WI38 (cell line): ENCODE results near the gene PTCD1.

Experiments used
- H3K4me3 ChIP-seq: 2 replicates; pipeline ENCODE4 v1.5.1; 2011; ENCODE audit warnings: low read depth, mild to moderate bottlenecking, control low read depth, low read length
- CTCF ChIP-seq: IDR thresholded peaks from 2 replicates; pipeline ENCODE4 v1.5.1; 2012; ENCODE audit warnings: low read depth, mild to moderate bottlenecking, control low read depth, low read length

PTCD1 gene

GRCh38 chr7:99399597-99399996, 39.0 kb downstream of the PTCD1 start:
- no peak for TF ChIP-seq CTCF
- no peak overlapping the region for H3K4me3 ChIP-seq

- TF ChIP-seq CTCF, result no peak
Measured at GRCh38 chr7:99398891-99399445, 39.6 kb downstream of the PTCD1 start.

GRCh38 chr7:99397297-99397983, 41.2 kb downstream of the PTCD1 start:
- no peak for TF ChIP-seq CTCF
- no peak overlapping the region for H3K4me3 ChIP-seq

More at GRCh38 chr7:99398891-99399445, 39.6 kb downstream of the PTCD1 start:
- no peak overlapping the region for H3K4me3 ChIP-seq

GRCh38 chr7:99396418-99397296, 41.9 kb downstream of the PTCD1 start:
- no peak for TF ChIP-seq CTCF
- no peak overlapping the region for H3K4me3 ChIP-seq

GRCh38 chr7:99395616-99396327, 42.8 kb downstream of the PTCD1 start:
- H3K4me3 ChIP-seq, result no peak overlapping the region
- TF ChIP-seq CTCF, result no peak

GRCh38 chr7:99394188-99394502, 44.5 kb downstream of the PTCD1 start:
- no peak for TF ChIP-seq CTCF
- H3K4me3 ChIP-seq, result no peak overlapping the region
